Caco-2 (cell line): ENCODE data around the gene ATP9A. TPM values are rescaled to one million over a fixed set of nuclear protein-coding genes. Genes with fewer than 3 reads are reported as not detected.

ENCODE experiments used
- BruUV-seq: library from RNA; stranded (reverse); fragments of 400-500 nt; replicated peaks from 2 replicates; lab custom pipeline; 2021; lab: Mats Ljungman, UMichigan
- CTCF ChIA-PET: fragments of 300-600 bp; sonication (Branson Sonifier 250); formaldehyde crosslinking; loops from one replicate; lab custom pipeline; 2022; ENCODE audit warnings: antibody characterized with exemption; lab: Charles Lee
- POLR2A ChIA-PET: fragments of 300-600 bp; sonication (Branson Sonifier 250); formaldehyde crosslinking; loops from one replicate; lab custom pipeline; 2022; ENCODE audit warnings: antibody characterized with exemption; lab: Charles Lee
- DNase-seq, 2 experiments: peaks; one replicate each; pipeline versions ENCODE4 v3.0.0 to v3.0.0-alpha.2; 2020 to 2022
- H3K27me3 ChIP-seq: replicated peaks from 2 replicates; pipeline ENCODE4 v1.6.0; 2011; ENCODE audit warnings: low read length; ENCODE audit not compliant: control insufficient read depth, insufficient read depth
- H3K36me3 ChIP-seq: 2 replicates; pipeline ENCODE4 v1.5.1; 2011; ENCODE audit warnings: low read length; ENCODE audit not compliant: control insufficient read depth, insufficient read depth
- H3K4me1 ChIP-seq: fragments of 250-450 bp; sonication (Bioruptor Pico); 2 replicates; pipeline ENCODE4 v1.5.1; 2020; ENCODE audit warnings: mild to moderate bottlenecking
- H3K4me3 ChIP-seq: 2 replicates; pipeline ENCODE4 v1.5.1; 2011; ENCODE audit warnings: low read depth, mild to moderate bottlenecking, control low read depth, low read length
- H3K9me3 ChIP-seq: fragments of 250-450 bp; sonication (Bioruptor Pico); 2 replicates; pipeline ENCODE4 v1.5.1; 2020; ENCODE audit warnings: mild to moderate bottlenecking, moderate library complexity
- H3K27ac Mint-ChIP-seq: one replicate; pipeline ENCODE4 v1.8.0; 2022; ENCODE audit warnings: mixed read lengths; ENCODE audit not compliant: unreplicated experiment
- H3K27me3 Mint-ChIP-seq: one replicate; pipeline ENCODE4 v1.8.0; 2022; ENCODE audit warnings: mixed read lengths; ENCODE audit not compliant: insufficient read depth, unreplicated experiment
- H3K36me3 Mint-ChIP-seq: one replicate; pipeline ENCODE4 v1.8.0; 2022; ENCODE audit warnings: mild to moderate bottlenecking, mixed read lengths; ENCODE audit not compliant: insufficient read depth, unreplicated experiment
- H3K4me1 Mint-ChIP-seq: one replicate; pipeline ENCODE4 v1.8.0; 2022; ENCODE audit warnings: low read depth, mixed read lengths; ENCODE audit not compliant: unreplicated experiment
- H3K4me3 Mint-ChIP-seq: one replicate; pipeline ENCODE4 v1.8.0; 2022; ENCODE audit warnings: mild to moderate bottlenecking, moderate library complexity, mixed read lengths; ENCODE audit not compliant: unreplicated experiment
- H3K9me3 Mint-ChIP-seq: one replicate; pipeline ENCODE4 v1.8.0; 2022; ENCODE audit warnings: mixed read lengths; ENCODE audit not compliant: unreplicated experiment
- intact Hi-C: fragments of 100-400 bp; cut with micrococcal nuclease; formaldehyde crosslinking; loops from one replicate; pipeline ENCODE4 v1.10.0; 2022; ENCODE audit not compliant: unreplicated experiment
- total RNA-seq: library from RNA; stranded (reverse); gene quantifications from 2 replicates; pipeline ENCODE4 v1.2.3, GENCODE V29; 2022
- TF ChIP-seq, protein P1 (sequence below), 2 experiments: fragments of 200-600 bp in 1 of 2; IDR thresholded peaks; 1 replicate in 1 of 2; 2 replicates in 1 of 2; pipeline versions ENCODE4 v1.5.1 to v1.8.0; 2011 to 2022; ENCODE audit warnings: antibody characterized with exemption in 1 of 2, control low read depth in 1 of 2, inconsistent platforms in 1 of 2, low read depth in 1 of 2, low read length in 1 of 2, mild to moderate bottlenecking in 1 of 2, moderate library complexity in 1 of 2; ENCODE audit not compliant: insufficient read depth in 1 of 2, severe bottlenecking in 1 of 2, unreplicated experiment in 1 of 2

The ATP9A gene
- total RNA-seq, 1 experiment from 2014 or later, result 102 TPM

DNA sequence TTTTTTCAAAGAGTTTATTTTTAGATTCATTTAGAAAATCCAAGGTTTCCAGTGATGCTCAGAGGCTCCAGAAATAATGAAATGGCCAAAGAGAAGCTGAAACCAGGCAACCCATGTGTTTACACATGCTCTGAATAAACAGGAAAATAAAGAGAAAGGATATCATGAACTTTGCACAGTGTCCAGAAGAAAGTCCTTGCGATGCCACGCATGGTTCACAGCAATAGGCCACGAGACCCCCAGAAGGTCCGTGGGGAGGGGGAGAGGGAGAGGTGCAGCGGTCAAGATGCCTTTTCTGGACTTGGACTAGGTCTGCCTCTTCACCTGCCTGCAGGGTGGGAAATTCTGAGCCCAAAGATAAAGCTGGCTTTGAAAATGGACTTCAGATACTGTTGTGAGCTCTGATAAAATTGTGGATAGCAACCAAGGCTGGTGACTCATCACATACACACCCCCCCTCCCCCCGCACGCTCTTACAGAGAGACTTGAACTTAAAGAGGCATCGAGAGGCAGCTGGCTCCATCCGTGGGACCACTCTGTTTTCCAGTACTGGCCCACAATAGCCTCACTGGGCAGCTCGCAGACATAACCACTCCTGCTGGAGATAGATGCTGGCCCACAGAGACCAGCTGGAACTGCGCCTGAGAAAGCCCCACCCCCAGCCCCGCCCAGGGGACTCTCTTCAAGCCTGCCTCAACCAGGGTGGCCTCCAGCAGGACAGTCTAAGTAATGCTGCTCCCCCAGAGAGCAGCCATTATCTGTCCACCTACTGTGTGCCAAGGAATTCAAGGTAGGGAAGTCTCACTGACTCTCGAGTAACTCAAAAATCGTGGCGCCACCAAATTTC, 204.5 kb downstream of the ATP9A start:
- DNase-seq, result peak; percentile 72 to 79
- no peak overlapping the region for H3K27ac Mint-ChIP-seq
- BruUV-seq, result no TSS peak
- no peaks in the 10 kb centered on the region for H3K36me3 Mint-ChIP-seq
- H3K4me3 ChIP-seq, result no peak overlapping the region
- intact Hi-C loops, result loop anchor here (1.0 kb wide), 1 partner anchor 22 kb away; no protein-coding TSS in a partner anchor
- H3K27me3 ChIP-seq, result peaks cover 8% of the 10 kb centered on the region
- POLR2A ChIA-PET, result interaction anchor here (0.5 to 1.2 kb wide), 4 partner anchors 12 to 23 kb away, joined by 3 to 9 read pairs (median 4); partner anchors contain the start of gene NFATC2
- peaks cover 34% of the 10 kb centered on the region for H3K27me3 Mint-ChIP-seq
- TF ChIP-seq, protein P1, sequence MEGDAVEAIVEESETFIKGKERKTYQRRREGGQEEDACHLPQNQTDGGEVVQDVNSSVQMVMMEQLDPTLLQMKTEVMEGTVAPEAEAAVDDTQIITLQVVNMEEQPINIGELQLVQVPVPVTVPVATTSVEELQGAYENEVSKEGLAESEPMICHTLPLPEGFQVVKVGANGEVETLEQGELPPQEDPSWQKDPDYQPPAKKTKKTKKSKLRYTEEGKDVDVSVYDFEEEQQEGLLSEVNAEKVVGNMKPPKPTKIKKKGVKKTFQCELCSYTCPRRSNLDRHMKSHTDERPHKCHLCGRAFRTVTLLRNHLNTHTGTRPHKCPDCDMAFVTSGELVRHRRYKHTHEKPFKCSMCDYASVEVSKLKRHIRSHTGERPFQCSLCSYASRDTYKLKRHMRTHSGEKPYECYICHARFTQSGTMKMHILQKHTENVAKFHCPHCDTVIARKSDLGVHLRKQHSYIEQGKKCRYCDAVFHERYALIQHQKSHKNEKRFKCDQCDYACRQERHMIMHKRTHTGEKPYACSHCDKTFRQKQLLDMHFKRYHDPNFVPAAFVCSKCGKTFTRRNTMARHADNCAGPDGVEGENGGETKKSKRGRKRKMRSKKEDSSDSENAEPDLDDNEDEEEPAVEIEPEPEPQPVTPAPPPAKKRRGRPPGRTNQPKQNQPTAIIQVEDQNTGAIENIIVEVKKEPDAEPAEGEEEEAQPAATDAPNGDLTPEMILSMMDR (IDR thresholded peaks at IDR 0.05; ENCODE audit: insufficient read depth in 1 of 2, low read depth in 1 of 2, low read length in 1 of 2, severe bottlenecking in 1 of 2, unreplicated experiment in 1 of 2), result peak in 1 of 2 experiments; percentile 13
- H3K4me1 Mint-ChIP-seq, result peaks cover 37% of the 10 kb centered on the region
- peaks cover 13% of the 10 kb centered on the region for H3K9me3 Mint-ChIP-seq
- H3K36me3 ChIP-seq, result no peaks in the 10 kb centered on the region
- peak overlapping the region; percentile 88 for H3K4me3 Mint-ChIP-seq
- CTCF ChIA-PET, result interaction anchor here (0.6 to 3.1 kb wide), 13 partner anchors 18 to 576 kb away, joined by 3 to 28 read pairs (median 4); partner anchors contain the start of gene NFATC2
- peaks cover 28% of the 10 kb centered on the region for H3K4me1 ChIP-seq
- H3K9me3 ChIP-seq, result peaks cover 8% of the 10 kb centered on the region; the same call in 1 of the 2 replicates

DNA sequence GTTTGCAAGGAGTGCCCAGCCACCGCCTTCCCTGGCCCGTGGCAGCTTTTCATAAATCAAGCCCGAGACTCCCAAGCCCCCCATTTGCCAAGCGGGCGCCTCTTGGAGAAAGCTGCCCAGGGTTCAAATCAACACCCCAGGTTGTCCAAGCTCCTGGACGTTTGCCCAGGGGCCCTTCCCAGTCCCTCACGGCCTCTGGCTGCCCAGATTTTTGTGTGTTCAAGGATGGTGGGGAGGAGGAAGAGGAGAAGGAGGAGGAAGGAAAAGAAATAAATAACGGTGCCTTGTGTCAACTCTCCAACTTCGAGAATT, 205.1 kb downstream of the ATP9A start:
- no peak for DNase-seq
- no TSS peak for BruUV-seq
- ChIA-PET CTCF (interaction anchor here (0.6 to 3.1 kb wide), 16 partner anchors 9 to 604 kb away, joined by 3 to 28 read pairs (median 4); partner anchors contain the start of genes MOCS3 and NFATC2), POLR2A (interaction anchor here (0.7 to 1.2 kb wide), 3 partner anchors 12 to 22 kb away, joined by 3 to 9 read pairs (median 4); no protein-coding TSS in a partner anchor)
- H3K9me3 Mint-ChIP-seq, result peaks cover 7% of the 10 kb centered on the region
- peaks cover 37% of the 10 kb centered on the region for H3K4me1 Mint-ChIP-seq
- H3K36me3 Mint-ChIP-seq, result no peaks in the 10 kb centered on the region
- Histone ChIP-seq H3K36me3 (no peaks in the 10 kb centered on the region), H3K4me3 (no peak overlapping the region; the same call in 1 of the 2 replicates), H3K27me3 (peaks cover 8% of the 10 kb centered on the region), H3K4me1 (peaks cover 28% of the 10 kb centered on the region), H3K9me3 (peaks cover 4% of the 10 kb centered on the region; the same call in 1 of the 2 replicates)
- H3K27ac Mint-ChIP-seq, result peak overlapping the region; percentile 71
- intact Hi-C loops, result loop anchor here (1.0 kb wide), 1 partner anchor 22 kb away; no protein-coding TSS in a partner anchor
- TF ChIP-seq, protein P1 (IDR thresholded peaks at IDR 0.05; ENCODE audit: insufficient read depth in 1 of 2, low read depth in 1 of 2, low read length in 1 of 2, severe bottlenecking in 1 of 2, unreplicated experiment in 1 of 2), result no peak
- H3K4me3 Mint-ChIP-seq, result peak overlapping the region; percentile 88
- peaks cover 29% of the 10 kb centered on the region for H3K27me3 Mint-ChIP-seq
